H9 (cell line): Measurements from ENCODE around the gene CDC42EP5. TPM values are rescaled to one million over a fixed set of nuclear protein-coding genes. Genes with fewer than 3 reads are reported as not detected.

Source experiments
- DNase-seq: peaks from one replicate; pipeline ENCODE4 v3.0.0-alpha.2; 2017
- H2AFZ ChIP-seq: one replicate; pipeline ENCODE4 v1.6.1; 2013; ENCODE audit warnings: mild to moderate bottlenecking, low read length, control low read depth, moderate library complexity
- H2AK5ac ChIP-seq: 2 replicates; pipeline ENCODE4 v1.6.1; 2013; ENCODE audit warnings: low read length, control low read depth, mixed read lengths; ENCODE audit not compliant: insufficient read length
- H2BK120ac ChIP-seq: one replicate; pipeline ENCODE4 v1.6.1; 2013; ENCODE audit warnings: low read depth, mild to moderate bottlenecking, low read length, control low read depth, inconsistent platforms; ENCODE audit not compliant: poor library complexity, severe bottlenecking
- H2BK12ac ChIP-seq: 2 replicates; pipeline ENCODE4 v1.6.1; 2013; ENCODE audit warnings: low read length, control low read depth, mixed read lengths, low read depth; ENCODE audit not compliant: insufficient read length
- H2BK15ac ChIP-seq: 2 replicates; pipeline ENCODE4 v1.6.1; 2013; ENCODE audit warnings: low read depth, low read length, control low read depth
- H2BK20ac ChIP-seq: one replicate; pipeline ENCODE4 v1.6.1; 2013; ENCODE audit warnings: low read depth, mild to moderate bottlenecking, low read length, control low read depth, inconsistent platforms; ENCODE audit not compliant: poor library complexity, severe bottlenecking
- H2BK5ac ChIP-seq: 2 replicates; pipeline ENCODE4 v1.6.1; 2013; ENCODE audit warnings: low read length, control low read depth, mixed read lengths; ENCODE audit not compliant: insufficient read length
- H3K14ac ChIP-seq: 2 replicates; pipeline ENCODE4 v1.6.1; 2013; ENCODE audit warnings: low read length, control low read depth; ENCODE audit not compliant: insufficient read depth
- H3K18ac ChIP-seq: 2 replicates; pipeline ENCODE4 v1.6.1; 2013; ENCODE audit warnings: low read depth, mild to moderate bottlenecking, mixed read lengths, low read length, control low read depth; ENCODE audit not compliant: insufficient read length
- H3K23ac ChIP-seq: 2 replicates; pipeline ENCODE4 v1.6.1; 2013; ENCODE audit warnings: low read length, control low read depth, mixed read lengths, low read depth; ENCODE audit not compliant: insufficient read length
- H3K23me2 ChIP-seq: 2 replicates; pipeline ENCODE4 v1.6.1; 2013; ENCODE audit warnings: low read depth, mild to moderate bottlenecking, mixed read lengths, low read length, control low read depth; ENCODE audit not compliant: insufficient read length, poor library complexity, severe bottlenecking
- H3K27ac ChIP-seq: 2 replicates; pipeline ENCODE4 v1.5.1; 2013; ENCODE audit warnings: low read length, control low read depth, mixed read lengths, low read depth; ENCODE audit not compliant: insufficient read length
- H3K27me3 ChIP-seq: 2 replicates; pipeline ENCODE4 v1.6.1; 2013; ENCODE audit warnings: low read length, control low read depth, inconsistent platforms; ENCODE audit not compliant: insufficient read depth
- H3K4ac ChIP-seq: 2 replicates; pipeline ENCODE4 v1.6.1; 2013; ENCODE audit warnings: low read depth, mild to moderate bottlenecking, control low read depth, inconsistent platforms, low read length, moderate library complexity
- H3K4me1 ChIP-seq: 2 replicates; pipeline ENCODE4 v1.6.1; 2013; ENCODE audit warnings: low read length, control low read depth, inconsistent platforms; ENCODE audit not compliant: insufficient read depth
- H3K4me2 ChIP-seq: 2 replicates; pipeline ENCODE4 v1.6.1; 2013; ENCODE audit warnings: low read length, control low read depth, mixed read lengths; ENCODE audit not compliant: insufficient read length, insufficient read depth
- H3K56ac ChIP-seq: 2 replicates; pipeline ENCODE4 v1.6.1; 2013; ENCODE audit warnings: low read depth, mild to moderate bottlenecking, mixed read lengths, low read length, control low read depth; ENCODE audit not compliant: insufficient read length
- H3K79me1 ChIP-seq: 2 replicates; pipeline ENCODE4 v1.6.1; 2013; ENCODE audit warnings: low read depth, mild to moderate bottlenecking, moderate library complexity, low read length, control low read depth, inconsistent platforms; ENCODE audit not compliant: insufficient read depth, poor library complexity, severe bottlenecking
- H3K79me2 ChIP-seq: 2 replicates; pipeline ENCODE4 v1.6.1; 2013; ENCODE audit warnings: low read length, control low read depth, inconsistent platforms; ENCODE audit not compliant: insufficient read depth
- H3K9ac ChIP-seq: 2 replicates; pipeline ENCODE4 v1.6.1; 2013; ENCODE audit warnings: low read length, control low read depth, mixed read lengths; ENCODE audit not compliant: insufficient read length; ENCODE audit errors: extremely low read depth
- H3K9me3 ChIP-seq: one replicate; pipeline ENCODE4 v1.6.1; 2013; ENCODE audit warnings: low read depth, low read length, inconsistent platforms; ENCODE audit not compliant: control insufficient read depth
- H3T11ph ChIP-seq: one replicate; pipeline ENCODE4 v1.6.1; 2013; ENCODE audit warnings: mild to moderate bottlenecking, low read length, control low read depth, inconsistent platforms
- H4K20me1 ChIP-seq: one replicate; pipeline ENCODE4 v1.6.1; 2013; ENCODE audit not compliant: control insufficient read depth, insufficient read length, insufficient read depth
- H4K5ac ChIP-seq: 2 replicates; pipeline ENCODE4 v1.6.1; 2013; ENCODE audit warnings: low read depth, mild to moderate bottlenecking, mixed read lengths, low read length, control low read depth; ENCODE audit not compliant: insufficient read length
- H4K8ac ChIP-seq: replicated peaks from 2 replicates; pipeline ENCODE4 v1.6.1; 2013; ENCODE audit warnings: low read length, control low read depth, mixed read lengths, low read depth; ENCODE audit not compliant: insufficient read length
- H4K91ac ChIP-seq: 2 replicates; pipeline ENCODE4 v1.6.1; 2013; ENCODE audit warnings: low read depth, mild to moderate bottlenecking, moderate library complexity, mixed read lengths, low read length, control low read depth; ENCODE audit not compliant: insufficient read length
- H3K27ac Mint-ChIP-seq, 3 experiments: 2 replicates in 2 of 3; 3 replicates in 1 of 3; pipeline ENCODE4 v1.8.0; 2020 to 2021; ENCODE audit warnings: mixed read lengths in 3 of 3, mild to moderate bottlenecking in 1 of 3, moderate library complexity in 1 of 3
- H3K27me3 Mint-ChIP-seq: 2 replicates; pipeline ENCODE4 v1.8.0; 2021; ENCODE audit warnings: low read depth, mild to moderate bottlenecking, moderate library complexity, mixed read lengths
- H3K36me3 Mint-ChIP-seq, 3 experiments: 2 replicates in 2 of 3; 3 replicates in 1 of 3; pipeline ENCODE4 v1.8.0; 2020 to 2021; ENCODE audit warnings: low read depth in 3 of 3, mixed read lengths in 3 of 3; ENCODE audit not compliant: insufficient read depth in 1 of 3
- H3K4me1 Mint-ChIP-seq, 2 experiments: 2 replicates each; pipeline ENCODE4 v1.8.0; 2020; ENCODE audit warnings: mixed read lengths in 2 of 2
- H3K4me3 Mint-ChIP-seq, 2 experiments: 2 replicates in 1 of 2; 3 replicates in 1 of 2; pipeline ENCODE4 v1.8.0; 2020 to 2021; ENCODE audit warnings: mild to moderate bottlenecking in 2 of 2, mixed read lengths in 2 of 2, moderate library complexity in 1 of 2
- H3K9me3 Mint-ChIP-seq, 2 experiments: 2 replicates in 1 of 2; 3 replicates in 1 of 2; pipeline ENCODE4 v1.8.0; 2020; ENCODE audit warnings: mild to moderate bottlenecking in 2 of 2, mixed read lengths in 2 of 2, moderate library complexity in 1 of 2
- CTCF ChIP-seq: fragments of 200-600 bp; sonication (generic); conservative IDR thresholded peaks from 3 replicates; pipeline ENCODE4 v1.8.0; 2021; ENCODE audit warnings: antibody characterized with exemption, mild to moderate bottlenecking
- WGBS: extraction: QIAGEN DNeasy Blood & Tissue Kit; methylation state at CpG from one replicate; pipeline ENCODE4 v1.1.7; 2013; ENCODE audit warnings: missing lambda C conversion rate, low lambda C conversion rate, mixed read lengths; ENCODE audit not compliant: insufficient read length; ENCODE audit errors: extremely low coverage; 5-methylcytosine and 5-hydroxymethylcytosine counted together
- total RNA-seq: library from RNA; stranded (reverse); gene quantifications from 2 replicates; pipeline ENCODE4 v1.2.1, GENCODE V29; 2021

Gene CDC42EP5
- total RNA-seq, 1 experiment from 2014 or later = 1.6 TPM

- no peak overlapping the region for H4K8ac ChIP-seq
- no peak overlapping the region for H4K5ac ChIP-seq
- H2BK15ac ChIP-seq = no peak overlapping the region
- no peak overlapping the region for H2BK120ac ChIP-seq
- no peak overlapping the region for H3K4me3 Mint-ChIP-seq
- peaks cover 0 to 27% (median 23%) of the 10 kb centered on the region in 3 experiments; a peak in 6 of 7 replicates for H3K36me3 Mint-ChIP-seq
- DNase-seq = no peak
- H2BK5ac ChIP-seq = no peak overlapping the region
- H3T11ph ChIP-seq = no peak overlapping the region
- no peak overlapping the region for H2BK12ac ChIP-seq
- H3K18ac ChIP-seq = no peak overlapping the region
- H3K23me2 ChIP-seq = peaks cover 3% of the 10 kb centered on the region
- no peak overlapping the region for H3K4me2 ChIP-seq
- peaks cover 34% of the 10 kb centered on the region for H3K27me3 Mint-ChIP-seq
- no peaks in the 10 kb centered on the region for H4K20me1 ChIP-seq
- H3K79me2 ChIP-seq = no peaks in the 10 kb centered on the region
- WGBS = no CpG with 5 or more reads among the region's 23 CpGs
- H3K4ac ChIP-seq = no peak overlapping the region
- H3K4me1 ChIP-seq = peaks cover 5% of the 10 kb centered on the region; the same call in 1 of the 2 replicates
- no peak overlapping the region for H3K56ac ChIP-seq
- peaks cover 38 to 51% of the 10 kb centered on the region in 2 experiments for H3K4me1 Mint-ChIP-seq
- H3K23ac ChIP-seq = no peak overlapping the region
- H2AK5ac ChIP-seq = no peak overlapping the region
- TF ChIP-seq CTCF = no peak
- H3K27ac Mint-ChIP-seq = peak overlapping the region in 1 of 3 experiments; percentile 75; a peak in 2 of 7 replicates
- H3K27me3 ChIP-seq = no peaks in the 10 kb centered on the region
- no peaks in the 10 kb centered on the region for H3K9me3 ChIP-seq
- H3K9me3 Mint-ChIP-seq = no peaks in the 10 kb centered on the region
- no peak overlapping the region for H3K14ac ChIP-seq
- H4K91ac ChIP-seq = no peak overlapping the region
- H3K9ac ChIP-seq = no peak overlapping the region
- H2BK20ac ChIP-seq = no peak overlapping the region
- no peak overlapping the region for H2AFZ ChIP-seq
- H3K27ac ChIP-seq = no peak overlapping the region
- H3K79me1 ChIP-seq = no peaks in the 10 kb centered on the region
Observed at GRCh38 chr19:54434112-54434872, 38.8 kb downstream of the CDC42EP5 start.
